Suprapubic skin (tissue), 4 donors: Measurements from ENCODE around the gene COL7A1. TPM values are rescaled to one million over a fixed set of nuclear protein-coding genes. Genes with fewer than 3 reads are reported as not detected.
"Not testable (repeated sequence)": the region's sequence is repeated elsewhere in the genome, so short reads cannot be mapped to it uniquely, and the experiment has no call there.

Experiments used
- DNase-seq, 2 donors: peaks; one replicate each; pipeline ENCODE4 v3.0.0-alpha.2; 2019; ENCODE audit warnings: low spot score in 2 of 2
- H3K27ac ChIP-seq: fragments of 200-600 bp; sonication (generic); one replicate; pipeline ENCODE4 v1.5.1; 2019
- H3K27me3 ChIP-seq: fragments of 200-600 bp; sonication (generic); one replicate; pipeline ENCODE4 v1.5.1; 2019
- H3K36me3 ChIP-seq: fragments of 200-600 bp; sonication (generic); one replicate; pipeline ENCODE4 v1.5.1; 2019
- H3K4me1 ChIP-seq: fragments of 200-600 bp; sonication (generic); one replicate; pipeline ENCODE4 v1.5.1; 2019
- H3K4me3 ChIP-seq: fragments of 200-600 bp; sonication (generic); one replicate; pipeline ENCODE4 v1.5.1; 2019; ENCODE audit warnings: mild to moderate bottlenecking
- H3K9me3 ChIP-seq: fragments of 200-600 bp; sonication (generic); one replicate; pipeline ENCODE4 v1.5.1; 2019
- EP300 ChIP-seq: sonication (generic); formaldehyde crosslinking; IDR thresholded peaks from one replicate; pipeline ENCODE4 v1.6.1; 2017; ENCODE audit warnings: antibody characterized with exemption
- POLR2A ChIP-seq, 2 donors: fragments of 450-650 bp; IDR thresholded peaks; one replicate each; pipeline ENCODE4 v1.6.1; 2017; ENCODE audit warnings: antibody characterized with exemption in 2 of 2, mild to moderate bottlenecking in 2 of 2, moderate library complexity in 2 of 2
- POLR2AphosphoS5 ChIP-seq, 3 donors: sonication (generic); formaldehyde crosslinking; IDR thresholded peaks; one replicate each; pipeline ENCODE4 v1.6.1; 2017; ENCODE audit warnings: antibody characterized with exemption in 3 of 3
- WGBS: methylation state at CpG from one replicate; pipeline ENCODE4 v1.1.5; 2018; 5-methylcytosine and 5-hydroxymethylcytosine counted together
- total RNA-seq, 4 donors: library from RNA; depleted of rRNA; stranded (reverse); fragments of >200 nt; gene quantifications; one replicate each; pipeline ENCODE4 v1.1.0, GENCODE V29; 2016
- TF ChIP-seq, protein P1 (sequence below), 2 donors: fragments of 200-600 bp in 1 of 2; fragments of 450-650 bp in 1 of 2; sonication (generic) in 1 of 2; IDR thresholded peaks; one replicate each; pipeline ENCODE4 v1.5.1; 2016 to 2019; ENCODE audit warnings: antibody characterized with exemption in 2 of 2, mild to moderate bottlenecking in 1 of 2, moderate library complexity in 1 of 2

Gene COL7A1
- total RNA-seq, 4 donors from 2014 or later, result 287 to 596 (median 348) TPM

DNA sequence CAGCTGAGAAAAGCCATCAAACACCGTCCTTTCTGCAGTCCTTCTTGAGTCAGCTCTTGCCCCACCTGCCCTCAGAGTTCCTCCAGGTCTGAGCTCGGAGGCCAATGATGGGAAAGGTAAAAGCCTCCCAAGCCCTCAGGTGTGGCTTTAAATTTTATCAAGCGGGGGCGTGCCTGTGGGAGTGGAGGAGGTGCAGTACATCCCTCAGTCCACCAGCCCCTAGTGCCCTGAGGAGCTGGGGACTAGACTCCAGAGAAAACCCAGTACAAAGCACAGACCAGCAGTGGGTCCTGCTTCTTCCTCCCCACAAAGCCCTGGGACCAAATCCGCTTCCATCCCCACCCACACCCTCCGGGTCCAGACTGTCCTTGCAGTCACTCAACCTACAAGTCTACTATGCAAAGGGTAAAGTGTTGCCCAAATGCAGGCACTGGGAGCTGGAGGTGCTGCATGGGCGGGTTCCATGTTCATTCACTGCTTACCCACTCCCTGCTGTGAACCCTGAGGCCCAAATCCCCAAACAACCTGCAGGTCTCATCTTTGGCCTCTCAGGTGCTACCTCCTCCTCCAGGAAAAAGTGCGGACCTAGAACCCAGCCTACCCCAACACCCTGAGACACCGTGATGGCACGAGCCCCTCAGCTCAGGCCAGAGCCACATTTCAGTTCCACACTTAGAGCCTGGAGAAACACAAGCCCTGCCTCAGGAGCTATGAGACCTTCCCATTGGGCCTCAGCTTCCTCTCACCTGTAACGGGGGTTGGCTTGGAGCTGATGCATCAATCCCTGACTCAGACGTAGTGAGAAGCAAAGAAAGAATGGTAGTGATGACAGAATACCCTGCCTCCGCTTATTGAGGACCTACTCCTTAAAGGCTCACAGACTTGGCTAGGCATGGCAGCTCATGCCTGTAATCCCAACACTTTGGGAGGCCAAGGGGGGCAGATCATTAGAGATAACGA, 41.0 kb downstream of the COL7A1 start:
- H3K4me3 ChIP-seq, result no peak overlapping the region
- WGBS, result 88% methylated on average over 14 of the region's 14 CpGs

GRCh38 chr3:48553361-48553760, 41.8 kb downstream of the COL7A1 start:
- Histone ChIP-seq H3K4me1 (peaks cover 31% of the 10 kb centered on the region), H3K36me3 (no peaks in the 10 kb centered on the region), H3K9me3 (no peaks in the 10 kb centered on the region), H3K4me3 (no peak overlapping the region), H3K27ac (no peak overlapping the region), H3K27me3 (no peaks in the 10 kb centered on the region)
- 87% methylated on average over 5 of the region's 5 CpGs for WGBS
- TF ChIP-seq POLR2AphosphoS5 (IDR thresholded peaks at IDR 0.05) (no peak), EP300 (no peak), POLR2A (IDR thresholded peaks at IDR 0.05) (no peak)
- TF ChIP-seq, protein P1, sequence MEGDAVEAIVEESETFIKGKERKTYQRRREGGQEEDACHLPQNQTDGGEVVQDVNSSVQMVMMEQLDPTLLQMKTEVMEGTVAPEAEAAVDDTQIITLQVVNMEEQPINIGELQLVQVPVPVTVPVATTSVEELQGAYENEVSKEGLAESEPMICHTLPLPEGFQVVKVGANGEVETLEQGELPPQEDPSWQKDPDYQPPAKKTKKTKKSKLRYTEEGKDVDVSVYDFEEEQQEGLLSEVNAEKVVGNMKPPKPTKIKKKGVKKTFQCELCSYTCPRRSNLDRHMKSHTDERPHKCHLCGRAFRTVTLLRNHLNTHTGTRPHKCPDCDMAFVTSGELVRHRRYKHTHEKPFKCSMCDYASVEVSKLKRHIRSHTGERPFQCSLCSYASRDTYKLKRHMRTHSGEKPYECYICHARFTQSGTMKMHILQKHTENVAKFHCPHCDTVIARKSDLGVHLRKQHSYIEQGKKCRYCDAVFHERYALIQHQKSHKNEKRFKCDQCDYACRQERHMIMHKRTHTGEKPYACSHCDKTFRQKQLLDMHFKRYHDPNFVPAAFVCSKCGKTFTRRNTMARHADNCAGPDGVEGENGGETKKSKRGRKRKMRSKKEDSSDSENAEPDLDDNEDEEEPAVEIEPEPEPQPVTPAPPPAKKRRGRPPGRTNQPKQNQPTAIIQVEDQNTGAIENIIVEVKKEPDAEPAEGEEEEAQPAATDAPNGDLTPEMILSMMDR (IDR thresholded peaks at IDR 0.05), result no peak
- no peak for DNase-seq

More for the DNA sequence above, 41.0 kb downstream of the COL7A1 start:
- Histone ChIP-seq H3K36me3 (no peaks in the 10 kb centered on the region), H3K9me3 (no peaks in the 10 kb centered on the region), H3K27me3 (no peaks in the 10 kb centered on the region), H3K27ac (no peak overlapping the region), H3K4me1 (peaks cover 31% of the 10 kb centered on the region)
- no peak for DNase-seq
- TF ChIP-seq, protein P1 (IDR thresholded peaks at IDR 0.05), result no peak
- TF ChIP-seq POLR2AphosphoS5 (IDR thresholded peaks at IDR 0.05), result no peak
- TF ChIP-seq POLR2A (IDR thresholded peaks at IDR 0.05), result no peak
- no peak for TF ChIP-seq EP300

GRCh38 chr3:48552111-48552951, 42.8 kb downstream of the COL7A1 start:
- no peaks in the 10 kb centered on the region for H3K9me3 ChIP-seq
- no peak overlapping the region for H3K27ac ChIP-seq
- peaks cover 2% of the 10 kb centered on the region for H3K36me3 ChIP-seq
- H3K4me3 ChIP-seq, result no peak overlapping the region
- H3K4me1 ChIP-seq, result peaks cover 20% of the 10 kb centered on the region
- 86% methylated on average over 11 of the region's 14 CpGs for WGBS
- DNase-seq, result peak in 1 of 2 donors; percentile 54
- no peak for TF ChIP-seq POLR2A (IDR thresholded peaks at IDR 0.05)
- no peaks in the 10 kb centered on the region for H3K27me3 ChIP-seq

GRCh38 chr3:48551651-48552050, 43.5 kb downstream of the COL7A1 start:
- WGBS, result 87% methylated on average over 7 of the region's 7 CpGs
- H3K4me3 ChIP-seq, H3K27me3 ChIP-seq, H3K9me3 ChIP-seq, DNase-seq, H3K27ac ChIP-seq, H3K36me3 ChIP-seq: not testable (repeated sequence)
- H3K4me1 ChIP-seq, result peaks cover 17% of the 10 kb centered on the region

DNA sequence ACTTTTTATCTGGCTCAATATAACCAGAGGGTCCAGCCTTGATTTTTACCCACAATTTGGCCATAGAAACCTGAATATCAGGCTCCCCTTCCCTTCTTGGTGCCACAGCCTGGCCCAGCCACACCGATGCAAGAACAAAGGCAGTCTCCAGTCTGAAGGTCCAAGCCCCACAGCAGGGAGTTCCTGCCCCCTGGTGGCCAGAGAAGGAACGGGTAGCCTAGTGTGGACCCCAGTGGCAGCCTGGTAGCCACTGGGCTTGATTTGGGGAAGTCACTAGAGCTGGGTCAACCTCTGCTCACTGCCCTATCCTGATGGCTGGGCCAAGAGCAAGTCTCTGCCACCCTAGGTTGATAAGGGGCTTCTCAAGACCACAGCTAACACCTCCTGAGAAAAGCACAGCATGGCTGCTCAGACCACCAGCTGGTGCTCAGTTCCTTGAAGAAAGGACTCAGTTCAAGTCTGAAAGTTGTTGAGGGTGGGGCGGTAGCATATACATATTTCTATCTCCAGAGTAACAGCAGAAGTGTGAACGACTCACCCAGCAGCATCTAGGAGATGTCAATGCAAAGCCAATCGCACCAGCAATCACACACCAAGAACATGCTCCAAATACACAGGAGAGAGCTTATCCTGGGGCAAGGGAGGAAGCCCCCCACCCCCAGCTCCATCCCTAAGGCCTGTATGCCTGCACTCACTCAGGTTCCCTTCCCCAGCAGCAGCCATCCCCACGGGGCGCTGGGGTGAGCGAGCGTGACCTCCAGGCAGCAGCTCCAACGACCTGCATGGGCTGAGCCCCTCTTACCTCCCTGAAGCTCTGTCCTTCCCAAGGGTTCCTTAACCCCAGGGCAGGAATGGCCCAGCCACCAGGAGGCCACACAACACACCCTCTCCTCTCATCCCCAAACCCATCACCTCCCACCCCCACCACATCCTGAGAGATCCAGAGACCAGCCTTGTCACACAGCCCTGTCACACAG, 46.1 kb downstream of the COL7A1 start:
- DNase-seq, result peak; percentile 91 to 93
- Histone ChIP-seq H3K4me3 (no peak overlapping the region), H3K4me1 (peaks cover 7% of the 10 kb centered on the region), H3K36me3 (peaks cover 6% of the 10 kb centered on the region), H3K9me3 (no peaks in the 10 kb centered on the region), H3K27me3 (no peaks in the 10 kb centered on the region), H3K27ac (no peak overlapping the region)
- WGBS, result 56% methylated on average over 8 of the region's 10 CpGs
- TF ChIP-seq POLR2AphosphoS5 (IDR thresholded peaks at IDR 0.05), result no peak
- TF ChIP-seq, protein P1 (IDR thresholded peaks at IDR 0.05), result peak; percentile 93
